Activated CD4-positive, alpha-beta T cell treated with anti-CD3 and anti-CD28 coated beads, Interleukin-2, amount 50 U/mL, for 48 hours (primary cell): ENCODE data around the gene ANKRD30A.
"Not testable (repeated sequence)": the region's sequence is repeated elsewhere in the genome, so short reads cannot be mapped to it uniquely, and the experiment has no call there.

ENCODE experiments used
- DNase-seq, 2 experiments: peaks; one replicate each; pipeline ENCODE4 v3.0.0-alpha.2; 2020

The ANKRD30A gene

GRCh38 chr10:37125191-37125732, at the start of gene ANKRD30A:
Gene ANKRD30A (plus strand): TSS chr10:37125598. CDS start chr10:37125788, 190 bp downstream.
- no peak for DNase-seq

- not testable (repeated sequence) for DNase-seq
Observed at GRCh38 chr10:37076083-37076482, 49.3 kb upstream of the ANKRD30A start.

DNA sequence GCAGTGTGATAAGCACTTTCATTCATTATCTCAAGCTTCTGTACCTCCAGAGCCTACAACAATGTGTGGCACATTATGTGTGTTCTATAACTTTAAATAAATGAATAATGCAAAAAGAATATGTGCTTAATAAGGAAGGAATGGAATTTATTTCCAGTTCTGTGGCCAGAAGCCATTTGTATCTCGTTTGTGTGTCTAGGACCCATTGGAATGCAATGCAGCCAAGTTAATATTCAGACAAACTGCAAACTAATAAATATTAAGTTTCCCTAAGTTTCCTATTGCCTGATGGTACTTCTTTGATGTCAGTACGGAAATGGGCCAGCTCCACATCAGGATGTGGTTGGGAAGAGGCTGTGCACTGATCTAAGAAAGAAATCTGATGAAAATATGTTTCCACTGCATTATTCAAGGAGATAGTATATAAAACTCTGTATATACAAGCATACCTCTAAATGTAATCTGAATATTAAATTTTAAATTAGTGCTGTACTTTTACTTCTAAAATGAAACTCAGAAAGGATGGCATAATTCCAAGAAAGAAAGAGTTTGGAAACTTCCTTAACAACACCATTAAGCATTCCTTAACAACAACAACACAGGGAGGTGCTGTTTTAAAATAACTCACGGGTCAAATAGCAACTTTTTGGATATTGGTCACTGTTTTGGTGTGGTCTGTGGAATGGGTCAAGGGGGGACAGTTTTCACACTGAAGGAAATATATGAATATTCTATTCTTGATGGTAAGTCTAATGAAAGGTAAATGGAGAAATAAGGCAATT, 29.4 kb upstream of the ANKRD30A start:
- DNase-seq, result no peak

DNA sequence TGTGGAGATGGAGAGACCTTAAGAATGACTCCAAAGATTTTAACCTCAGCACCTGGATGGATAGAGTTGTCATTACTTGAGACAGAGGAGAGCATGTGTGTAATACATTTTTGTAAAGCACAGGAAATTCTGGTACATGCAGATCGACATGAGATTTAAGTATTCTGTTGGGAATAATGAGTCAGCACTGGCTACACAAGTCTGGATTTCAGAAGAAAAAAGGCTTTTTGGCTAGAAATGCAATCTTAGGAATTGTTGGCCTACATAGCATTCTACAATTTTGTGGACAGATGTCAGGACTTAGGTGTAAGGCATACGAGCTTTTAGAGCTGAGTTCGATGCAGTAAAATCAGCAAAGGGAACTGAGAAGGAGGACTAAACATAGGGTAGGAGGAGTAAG, 24.1 kb upstream of the ANKRD30A start:
- no peak for DNase-seq

- no peak for DNase-seq
Observed at GRCh38 chr10:37109000-37109399, 16.4 kb upstream of the ANKRD30A start.

GRCh38 chr10:37124532-37124931, 866 bp upstream of the ANKRD30A start:
- DNase-seq, result no peak

GRCh38 chr10:37125921-37126320, 523 bp downstream of the ANKRD30A start:
- DNase-seq, result no peak

GRCh38 chr10:37146443-37146842, 21.0 kb downstream of the ANKRD30A start:
- no peak for DNase-seq

DNA sequence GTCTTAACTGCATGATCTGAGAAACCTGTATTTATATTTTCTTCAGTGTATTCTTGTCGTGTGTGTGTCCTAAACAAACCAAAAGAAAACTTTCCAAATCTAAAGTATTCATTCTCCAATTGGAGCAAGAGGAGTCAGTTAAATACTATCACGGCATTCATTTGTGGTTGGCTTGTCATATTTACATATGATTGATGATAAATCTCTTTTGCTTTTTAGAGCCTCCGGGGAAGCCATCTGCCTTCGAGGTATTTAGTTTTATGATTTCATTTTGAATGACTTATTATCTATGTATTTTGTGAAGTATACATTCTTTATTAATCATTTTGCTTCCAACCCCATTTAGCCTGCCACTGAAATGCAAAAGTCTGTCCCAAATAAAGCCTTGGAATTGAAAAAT, 37.0 kb downstream of the ANKRD30A start:
- DNase-seq, result not testable (repeated sequence)

DNA sequence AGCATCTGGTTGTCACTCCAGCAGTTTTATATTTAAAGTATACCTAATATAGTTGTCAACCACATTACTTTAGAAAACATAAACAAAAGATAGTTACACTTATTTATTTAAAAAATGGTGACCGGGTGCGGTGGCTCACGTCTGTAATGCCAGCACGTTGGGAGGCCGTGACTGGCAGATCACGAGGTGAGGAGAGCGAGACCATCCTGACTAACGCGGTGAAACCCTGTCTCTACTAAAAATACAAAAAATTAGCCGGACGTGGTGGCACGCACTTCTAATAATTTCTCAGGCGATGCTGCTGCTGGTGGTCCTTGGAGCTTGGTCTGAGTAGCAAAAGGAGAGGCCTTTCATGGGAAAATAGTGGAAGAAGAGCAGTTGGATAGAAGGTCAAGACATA, 46.5 kb downstream of the ANKRD30A start:
- DNase-seq, result not testable (repeated sequence)

GRCh38 chr10:37178296-37178695, 52.9 kb downstream of the ANKRD30A start:
- DNase-seq, result not testable (repeated sequence)

- DNase-seq, result not testable (repeated sequence)
Observed at GRCh38 chr10:37182719-37183118, 57.3 kb downstream of the ANKRD30A start.

DNA sequence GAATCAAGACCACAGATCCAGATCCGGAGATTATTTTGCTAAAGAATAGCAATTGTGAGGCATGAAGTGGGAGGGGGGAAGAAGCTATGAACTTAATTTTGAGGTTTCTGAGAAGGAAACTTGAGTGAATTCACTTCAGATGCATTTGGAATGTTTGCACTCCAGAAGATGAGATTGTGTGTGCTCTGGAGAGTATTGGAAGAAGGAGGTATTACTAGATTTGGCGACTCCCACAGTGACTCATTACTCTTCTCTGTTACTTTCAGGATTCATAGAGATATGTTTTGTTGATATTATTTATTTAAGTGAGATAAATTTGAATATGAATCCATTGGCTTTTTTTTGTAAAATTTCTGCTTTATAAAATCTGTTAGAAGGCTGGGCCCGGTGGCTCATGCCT, 80.7 kb downstream of the ANKRD30A start:
- no peak for DNase-seq

- DNase-seq, result no peak
Observed at GRCh38 chr10:37220866-37221265, 95.5 kb downstream of the ANKRD30A start.

GRCh38 chr10:37222046-37222445, 96.6 kb downstream of the ANKRD30A start:
- DNase-seq, result no peak

DNA sequence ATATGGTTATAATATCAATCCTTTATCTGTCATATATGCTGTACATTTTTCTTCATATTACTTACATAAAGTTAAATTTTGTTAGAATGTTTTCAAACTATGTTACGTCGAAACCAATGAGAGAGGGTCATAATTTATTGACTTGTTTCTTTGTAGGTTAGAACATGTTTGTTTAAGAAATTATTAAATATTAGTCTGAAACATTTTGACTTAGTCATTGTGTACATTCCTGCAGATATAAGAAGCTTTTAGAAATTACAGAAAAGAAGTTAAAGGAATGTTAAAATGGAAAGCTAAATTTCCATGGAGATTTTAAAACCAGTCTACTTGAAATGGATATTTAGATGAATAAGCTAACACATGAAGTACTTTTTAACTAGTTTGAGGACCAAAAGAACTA, 99.8 kb downstream of the ANKRD30A start:
- no peak for DNase-seq

DNA sequence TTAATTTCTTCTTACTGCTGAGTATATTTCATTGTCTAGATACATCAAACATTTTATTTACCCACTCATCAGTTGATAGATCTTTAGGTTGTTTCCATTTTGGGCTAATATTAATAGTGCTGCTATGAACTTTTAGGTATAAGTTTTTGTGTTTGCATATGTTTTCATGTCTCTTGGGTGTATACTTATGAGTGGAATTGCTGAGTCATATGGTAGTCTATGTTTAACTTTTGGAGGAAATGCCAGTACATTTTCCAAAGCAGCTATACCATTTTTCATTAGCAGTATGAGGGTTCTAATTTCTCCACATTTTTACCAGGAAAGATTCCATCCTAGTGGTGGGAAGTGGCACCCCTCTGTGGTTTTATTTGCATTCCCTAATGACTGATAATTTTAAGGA, 101.1 kb downstream of the ANKRD30A start:
- DNase-seq, result no peak

- DNase-seq, result no peak
Observed at GRCh38 chr10:37234692-37235091, 109.3 kb downstream of the ANKRD30A start.

DNA sequence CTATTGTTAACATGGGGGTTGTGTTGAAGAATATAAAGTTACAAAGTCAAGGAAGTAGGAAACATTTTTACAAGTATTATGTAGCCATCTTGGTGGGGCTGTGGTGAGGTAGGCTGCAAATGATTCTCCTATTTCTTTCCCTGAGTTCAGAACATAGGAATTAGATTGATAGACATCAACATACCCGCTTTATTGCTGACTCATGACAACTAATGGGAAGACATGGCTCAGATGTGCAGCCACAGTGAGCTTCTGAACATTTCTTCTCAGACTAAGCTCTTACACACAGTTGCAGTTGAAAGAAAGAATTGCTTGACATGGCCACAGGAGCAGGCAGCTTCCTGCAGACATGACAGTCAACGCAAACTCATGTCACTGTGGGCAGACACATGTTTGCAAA, 110.7 kb downstream of the ANKRD30A start:
- no peak for DNase-seq

GRCh38 chr10:37240223-37240622, 114.8 kb downstream of the ANKRD30A start:
- no peak for DNase-seq

DNA sequence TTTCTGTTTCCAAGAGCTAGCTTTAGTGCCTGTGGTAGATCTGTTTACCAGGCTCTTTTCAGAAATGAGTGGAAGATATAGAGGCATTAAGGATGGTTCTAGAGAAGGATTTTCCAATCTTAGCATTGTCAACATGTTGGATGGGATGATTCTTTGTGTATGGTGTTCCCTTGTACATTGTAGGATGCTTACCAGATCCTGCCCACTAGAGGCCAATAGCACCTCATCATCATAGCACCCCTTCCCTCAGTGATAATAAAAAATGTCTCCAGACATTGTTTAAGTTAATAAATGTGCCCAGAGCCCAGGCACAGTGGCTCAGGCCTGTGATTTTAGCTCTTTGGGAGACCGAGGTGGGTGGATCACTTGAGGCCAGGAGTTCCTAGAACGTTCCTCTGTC, 121.2 kb downstream of the ANKRD30A start:
- DNase-seq, result no peak

- not testable (repeated sequence) for DNase-seq
Observed at GRCh38 chr10:37255837-37256236, 130.4 kb downstream of the ANKRD30A start.

- DNase-seq, result no peak
Observed at GRCh38 chr10:37263304-37263703, 137.9 kb downstream of the ANKRD30A start.

- DNase-seq, result no peak
Observed at GRCh38 chr10:37268266-37268665, 142.9 kb downstream of the ANKRD30A start.
